DOHH2 (cell line): ENCODE results near the gene STK33.
"Not testable (repeated sequence)": the region's sequence is repeated elsewhere in the genome, so short reads cannot be mapped to it uniquely, and the experiment has no call there.

ENCODE experiments used
- EZH2phosphoT487 ChIP-seq: fragments of 200-600 bp; sonication (generic); IDR thresholded peaks from 2 replicates; pipeline ENCODE4 v1.6.1; 2017; ENCODE audit warnings: borderline replicate concordance, mild to moderate bottlenecking, antibody characterized with exemption, low read length, moderate library complexity, mixed read lengths
- TF ChIP-seq, protein P1 (sequence below): fragments of 200-600 bp; sonication (generic); IDR thresholded peaks from one replicate; pipeline ENCODE4 v1.5.1; 2014; ENCODE audit warnings: antibody characterized with exemption, mild to moderate bottlenecking, low read depth, low read length; ENCODE audit not compliant: poor library complexity, severe bottlenecking

DNA sequence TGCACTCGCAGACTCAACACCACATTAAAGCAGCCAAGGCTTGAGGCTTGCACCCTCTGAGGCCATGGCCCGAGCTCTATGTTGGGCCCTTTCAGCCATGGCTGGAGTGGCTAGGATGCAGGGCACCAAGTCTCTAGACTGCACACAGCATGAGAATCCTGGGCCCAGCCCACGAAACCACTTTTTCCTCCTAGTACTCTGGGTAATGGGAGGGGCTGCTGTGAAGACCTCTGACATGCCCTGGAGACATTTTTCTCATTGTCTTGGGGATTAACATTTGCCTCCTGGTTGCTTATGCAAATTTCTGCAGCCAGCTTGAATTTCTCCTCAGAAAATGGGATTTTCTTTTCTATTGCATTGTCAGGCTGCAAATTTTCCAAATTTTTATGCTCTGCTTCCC lies 127.1 kb downstream of the STK33 start:
- TF ChIP-seq, protein P1, sequence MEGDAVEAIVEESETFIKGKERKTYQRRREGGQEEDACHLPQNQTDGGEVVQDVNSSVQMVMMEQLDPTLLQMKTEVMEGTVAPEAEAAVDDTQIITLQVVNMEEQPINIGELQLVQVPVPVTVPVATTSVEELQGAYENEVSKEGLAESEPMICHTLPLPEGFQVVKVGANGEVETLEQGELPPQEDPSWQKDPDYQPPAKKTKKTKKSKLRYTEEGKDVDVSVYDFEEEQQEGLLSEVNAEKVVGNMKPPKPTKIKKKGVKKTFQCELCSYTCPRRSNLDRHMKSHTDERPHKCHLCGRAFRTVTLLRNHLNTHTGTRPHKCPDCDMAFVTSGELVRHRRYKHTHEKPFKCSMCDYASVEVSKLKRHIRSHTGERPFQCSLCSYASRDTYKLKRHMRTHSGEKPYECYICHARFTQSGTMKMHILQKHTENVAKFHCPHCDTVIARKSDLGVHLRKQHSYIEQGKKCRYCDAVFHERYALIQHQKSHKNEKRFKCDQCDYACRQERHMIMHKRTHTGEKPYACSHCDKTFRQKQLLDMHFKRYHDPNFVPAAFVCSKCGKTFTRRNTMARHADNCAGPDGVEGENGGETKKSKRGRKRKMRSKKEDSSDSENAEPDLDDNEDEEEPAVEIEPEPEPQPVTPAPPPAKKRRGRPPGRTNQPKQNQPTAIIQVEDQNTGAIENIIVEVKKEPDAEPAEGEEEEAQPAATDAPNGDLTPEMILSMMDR, result not testable (repeated sequence)
- TF ChIP-seq EZH2phosphoT487, result not testable (repeated sequence)
